ENCODE measurements around the gene SHC1. TPM values are rescaled to one million over a fixed set of nuclear protein-coding genes. Genes with fewer than 3 reads are reported as not detected.
"Not testable (repeated sequence)": the region's sequence is repeated elsewhere in the genome, so short reads cannot be mapped to it uniquely, and the experiment has no call there.

SHC1 gene
- total RNA-seq, 1 experiment from 2014 or later = 265 TPM

- no peak for DNase-seq (ENCODE audit: low spot score)
- in situ Hi-C loops (cut with HindIII; ENCODE audit: low sequenced_read_pairs) = no loop called here
These were observed 27.7 kb upstream of the SHC1 start for GRCh38 chr1:154998201-154998780.

DNA sequence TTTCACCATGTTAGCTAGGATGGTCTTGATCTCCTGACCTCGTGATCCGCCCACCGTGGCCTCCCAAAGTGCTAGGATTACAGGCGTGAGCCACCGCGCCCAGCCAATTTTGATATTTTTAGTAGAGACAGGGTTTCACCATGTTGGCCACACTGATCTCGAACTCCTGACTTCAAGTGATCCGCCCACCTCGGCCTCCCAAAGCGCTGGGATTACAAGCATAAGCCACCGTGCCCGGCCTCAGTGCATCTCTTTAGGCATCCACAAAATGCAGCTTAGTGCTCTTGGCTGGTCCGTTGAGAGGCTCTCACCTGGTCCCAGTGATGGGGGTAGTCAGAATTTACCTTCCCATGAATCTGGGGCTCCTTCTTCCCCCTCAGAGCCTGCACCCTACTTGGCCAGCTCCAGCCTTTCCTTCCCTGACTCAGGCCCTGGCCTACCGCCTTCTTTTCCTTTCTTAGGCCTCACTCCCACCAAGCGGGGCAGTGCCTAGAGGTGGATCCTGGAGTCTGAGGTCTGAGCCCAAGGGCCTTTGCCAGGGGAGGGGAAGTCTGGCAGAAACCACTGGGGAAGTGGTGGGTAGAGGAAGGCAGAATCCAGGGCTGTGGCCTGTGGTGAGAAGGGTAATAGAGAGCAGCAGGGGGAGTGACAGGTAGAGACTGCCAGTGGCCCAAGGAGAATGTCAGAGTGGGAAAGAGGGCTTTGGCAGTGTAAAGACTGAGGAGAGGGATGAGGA lies 26.6 kb upstream of the SHC1 start:
- DNase-seq (ENCODE audit: low spot score) = no peak
- in situ Hi-C loops (cut with HindIII; ENCODE audit: low sequenced_read_pairs) = no loop called here

DNA sequence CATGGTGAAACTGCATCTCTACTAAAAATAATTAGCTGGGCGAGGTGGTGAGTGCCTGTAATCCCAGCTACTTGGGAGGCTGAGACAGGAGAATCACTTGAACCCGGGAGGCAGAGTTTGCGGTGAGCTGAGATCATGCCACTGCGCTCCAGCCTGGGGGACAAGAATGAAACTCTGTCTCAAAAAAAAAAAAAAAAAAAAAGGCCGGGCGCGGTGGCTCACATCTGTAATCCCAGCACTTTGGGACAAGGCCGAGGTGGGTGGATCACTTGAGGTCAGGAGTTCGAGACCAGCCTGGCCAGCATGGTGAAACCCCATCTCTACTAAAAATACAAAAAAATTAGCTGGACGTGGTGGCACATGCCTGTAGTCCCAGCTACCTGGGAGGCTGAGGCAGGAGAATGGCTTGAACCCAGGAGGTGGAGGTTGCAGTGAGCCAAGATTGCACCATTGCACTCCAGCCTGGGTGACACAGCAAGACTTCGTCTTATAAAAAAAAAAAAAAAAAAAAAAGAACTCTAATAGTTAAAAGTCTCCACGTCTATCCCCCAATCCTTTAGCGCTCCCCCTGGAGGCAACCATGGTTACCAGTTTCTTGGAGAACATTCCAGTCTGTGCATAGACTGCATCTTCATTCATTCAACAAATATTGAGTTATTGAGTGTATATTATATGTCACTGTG lies 24.9 kb upstream of the SHC1 start:
- DNase-seq (ENCODE audit: low spot score); in situ Hi-C loops (cut with HindIII; ENCODE audit: low sequenced_read_pairs): not testable (repeated sequence)

DNA sequence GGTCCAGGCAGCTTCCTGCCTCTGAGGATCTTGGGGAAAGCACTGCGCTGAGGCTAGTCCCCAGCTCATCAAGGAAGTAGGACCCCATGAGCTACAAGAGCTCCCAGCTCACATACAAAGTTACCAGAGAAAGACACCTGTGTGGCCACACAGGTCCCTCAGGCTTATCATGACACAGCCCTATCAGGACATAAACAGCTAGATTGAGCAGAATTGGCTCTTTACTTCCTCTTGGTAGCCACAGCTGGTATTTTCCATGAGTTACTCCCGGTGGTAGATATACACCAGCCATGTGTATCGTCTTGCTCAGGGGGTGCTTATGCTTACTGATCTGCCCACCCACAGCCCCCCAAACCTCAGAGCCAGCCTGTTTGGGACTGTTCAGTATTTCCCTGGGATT lies 24.0 kb upstream of the SHC1 start:
- DNase-seq (ENCODE audit: low spot score) = no peak
- in situ Hi-C loops (cut with HindIII; ENCODE audit: low sequenced_read_pairs) = no loop called here

DNA sequence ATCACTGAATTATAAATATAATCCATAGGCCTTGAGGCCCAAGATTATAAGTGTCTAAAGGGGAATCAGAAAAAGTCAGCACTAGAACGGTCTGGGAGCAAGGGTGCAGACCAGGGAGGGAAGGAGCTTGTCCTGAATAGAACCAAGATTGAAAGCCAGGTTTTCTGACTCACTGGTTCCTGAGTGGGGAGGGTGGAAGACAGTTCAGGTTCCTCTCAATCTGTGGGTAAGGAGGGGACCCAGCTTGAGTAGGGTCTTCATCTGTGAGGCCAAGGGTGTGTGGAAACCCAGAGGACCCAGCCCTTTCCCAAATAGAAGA lies 23.7 kb upstream of the SHC1 start:
- in situ Hi-C loops (cut with HindIII; ENCODE audit: low sequenced_read_pairs) = no loop called here
- no peak for DNase-seq (ENCODE audit: low spot score)

DNA sequence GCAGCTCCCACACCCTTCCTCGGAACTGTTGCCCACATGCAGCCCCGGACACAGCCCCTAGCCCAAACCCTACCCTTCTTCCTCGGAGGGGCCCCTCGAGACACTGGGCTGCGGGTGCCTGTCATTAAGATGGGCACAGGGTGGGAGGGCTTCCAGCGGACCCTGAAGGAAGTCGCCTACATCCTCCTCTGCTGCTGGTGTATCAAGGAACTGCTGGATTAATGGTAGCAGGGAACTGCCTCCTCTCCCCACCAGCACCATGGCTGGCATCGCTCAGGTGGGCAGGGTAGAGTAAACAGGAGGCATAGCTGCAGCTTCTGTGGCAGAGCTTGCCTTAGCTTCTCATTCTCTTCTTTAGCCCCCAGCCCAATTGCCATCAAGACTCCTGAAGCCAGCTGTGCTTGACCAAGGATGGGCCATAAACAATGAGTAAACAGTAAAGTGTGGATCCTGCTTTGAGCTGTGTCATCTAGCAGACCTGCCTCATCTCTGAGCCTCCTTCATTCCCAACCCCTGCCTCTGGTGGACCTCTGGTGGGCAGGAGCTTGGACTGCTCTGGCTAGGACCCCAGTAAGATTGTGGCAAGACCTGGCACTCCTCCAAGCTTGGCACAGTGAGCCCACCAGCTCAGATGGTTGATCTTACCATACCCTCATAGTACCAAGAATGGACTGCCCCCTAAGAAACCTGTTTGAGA lies 23.2 kb upstream of the SHC1 start, which contains the start of gene LENEP:
LENEP (plus strand) TSS at position 15 of the 697 bp plus-strand sequence; CDS start at position 37, 22 bp downstream.
- DNase-seq (ENCODE audit: low spot score) = no peak
- in situ Hi-C loops (cut with HindIII; ENCODE audit: low sequenced_read_pairs) = no loop called here

DNA sequence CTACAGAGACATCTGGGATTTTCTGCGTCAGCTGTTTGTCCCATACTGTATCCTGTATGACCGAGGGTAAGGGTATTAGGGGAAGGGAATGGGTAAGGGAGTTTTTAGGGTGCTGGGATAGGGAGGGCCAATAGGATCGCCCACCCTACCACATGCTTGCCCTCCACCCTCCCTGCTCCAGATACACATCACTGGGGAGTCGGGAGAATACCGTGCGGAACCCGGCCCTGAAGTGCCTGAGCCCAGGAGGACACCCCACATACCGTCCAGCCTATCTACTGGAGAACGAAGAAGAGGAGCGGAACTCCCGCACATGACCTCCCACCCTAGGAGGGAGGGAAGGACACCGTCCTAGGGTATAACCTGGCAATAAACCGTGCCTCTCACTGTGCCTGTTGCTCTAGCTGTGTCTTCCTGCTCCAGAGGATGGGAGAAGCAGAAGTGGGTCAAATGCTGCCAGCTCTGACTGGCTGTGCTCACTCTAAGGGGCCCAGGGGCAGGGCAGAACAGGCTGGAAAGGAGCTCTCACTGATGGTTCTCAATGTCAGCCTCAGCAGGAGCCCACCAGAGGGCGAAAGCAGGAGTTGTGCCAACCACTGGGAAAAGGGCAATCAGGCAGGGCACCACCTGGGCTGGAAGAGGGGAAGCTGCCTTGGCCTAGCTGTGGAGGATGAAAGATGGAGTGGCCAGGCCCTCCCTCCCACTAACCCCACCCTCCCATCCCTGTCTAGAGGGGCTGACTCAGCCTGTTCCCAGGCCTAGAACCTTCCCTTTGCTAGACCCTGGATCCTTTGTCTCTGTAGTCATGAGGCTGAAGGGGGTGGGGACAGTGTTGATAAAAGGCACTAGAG lies 22.4 kb upstream of the SHC1 start:
- in situ Hi-C loops (cut with HindIII; ENCODE audit: low sequenced_read_pairs) = no loop called here
- DNase-seq (ENCODE audit: low spot score) = no peak

- DNase-seq (ENCODE audit: low spot score) = no peak
- in situ Hi-C loops (cut with HindIII; ENCODE audit: low sequenced_read_pairs) = no loop called here
These were observed 19.7 kb upstream of the SHC1 start for GRCh38 chr1:154990276-154990675.

GRCh38 chr1:154989195-154989860 lies 18.8 kb upstream of the SHC1 start:
- no peak for DNase-seq (ENCODE audit: low spot score)
- in situ Hi-C loops (cut with HindIII; ENCODE audit: low sequenced_read_pairs) = no loop called here

DNA sequence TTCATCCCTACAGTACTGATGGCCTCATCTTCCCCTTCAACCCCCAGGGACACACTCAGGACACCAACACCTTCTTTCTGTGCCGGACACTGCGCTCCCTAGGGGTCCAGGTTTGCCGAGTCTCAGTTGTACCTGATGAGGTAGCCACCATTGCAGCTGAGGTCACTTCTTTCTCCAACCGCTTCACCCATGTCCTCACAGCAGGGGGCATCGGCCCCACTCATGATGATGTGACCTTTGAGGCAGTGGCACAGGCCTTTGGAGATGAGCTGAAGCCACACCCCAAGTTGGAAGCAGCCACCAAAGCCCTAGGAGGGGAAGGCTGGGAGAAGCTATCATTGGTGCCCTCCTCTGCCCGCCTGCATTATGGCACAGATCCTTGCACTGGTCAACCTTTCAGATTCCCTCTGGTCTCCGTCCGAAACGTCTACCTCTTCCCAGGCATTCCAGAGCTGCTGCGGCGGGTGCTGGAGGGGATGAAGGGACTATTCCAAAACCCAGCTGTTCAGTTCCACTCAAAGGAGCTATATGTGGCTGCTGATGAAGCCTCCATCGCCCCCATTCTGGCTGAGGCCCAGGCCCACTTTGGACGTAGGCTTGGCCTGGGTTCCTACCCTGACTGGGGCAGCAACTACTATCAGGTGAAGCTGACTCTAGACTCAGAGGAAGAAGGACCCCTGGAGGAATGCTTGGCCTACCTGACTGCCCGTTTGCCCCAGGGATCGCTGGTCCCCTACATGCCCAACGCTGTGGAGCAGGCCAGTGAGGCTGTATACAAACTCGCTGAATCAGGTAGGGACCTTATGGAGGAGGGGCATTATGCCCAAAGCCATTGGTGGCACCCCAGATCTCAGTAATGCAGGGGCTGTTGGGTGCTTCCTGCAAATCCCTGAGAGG lies 17.8 kb upstream of the SHC1 start:
- DNase-seq (ENCODE audit: low spot score) = no peak
- in situ Hi-C loops (cut with HindIII; ENCODE audit: low sequenced_read_pairs) = no loop called here

DNA sequence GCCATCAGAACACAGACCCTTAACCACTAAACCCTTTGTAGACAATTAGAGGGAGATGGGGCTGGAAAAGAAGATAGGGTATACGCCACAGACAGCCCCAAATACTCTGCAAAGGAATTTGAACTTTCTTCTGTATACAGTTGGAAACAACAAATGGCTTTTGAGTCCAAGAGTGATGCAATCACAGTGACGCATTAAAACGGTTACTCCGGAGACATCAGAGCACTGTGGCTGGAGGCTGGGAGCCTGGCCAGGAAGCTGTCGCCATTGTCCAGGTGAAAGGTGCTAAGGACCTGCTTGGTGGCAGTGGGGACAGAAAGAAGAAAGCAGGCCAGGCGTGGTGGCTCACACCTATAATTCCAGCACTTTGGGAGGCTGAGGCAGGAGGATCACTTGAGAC lies 16.8 kb upstream of the SHC1 start:
- DNase-seq (ENCODE audit: low spot score) = no peak
- in situ Hi-C loops (cut with HindIII; ENCODE audit: low sequenced_read_pairs) = no loop called here

GRCh38 chr1:154986736-154987135 lies 16.2 kb upstream of the SHC1 start:
- in situ Hi-C loops (cut with HindIII; ENCODE audit: low sequenced_read_pairs); DNase-seq (ENCODE audit: low spot score): not testable (repeated sequence)

GRCh38 chr1:154983776-154984466 lies 13.4 kb upstream of the SHC1 start:
- no peak for DNase-seq (ENCODE audit: low spot score)
- in situ Hi-C loops (cut with HindIII; ENCODE audit: low sequenced_read_pairs) = no loop called here

DNA sequence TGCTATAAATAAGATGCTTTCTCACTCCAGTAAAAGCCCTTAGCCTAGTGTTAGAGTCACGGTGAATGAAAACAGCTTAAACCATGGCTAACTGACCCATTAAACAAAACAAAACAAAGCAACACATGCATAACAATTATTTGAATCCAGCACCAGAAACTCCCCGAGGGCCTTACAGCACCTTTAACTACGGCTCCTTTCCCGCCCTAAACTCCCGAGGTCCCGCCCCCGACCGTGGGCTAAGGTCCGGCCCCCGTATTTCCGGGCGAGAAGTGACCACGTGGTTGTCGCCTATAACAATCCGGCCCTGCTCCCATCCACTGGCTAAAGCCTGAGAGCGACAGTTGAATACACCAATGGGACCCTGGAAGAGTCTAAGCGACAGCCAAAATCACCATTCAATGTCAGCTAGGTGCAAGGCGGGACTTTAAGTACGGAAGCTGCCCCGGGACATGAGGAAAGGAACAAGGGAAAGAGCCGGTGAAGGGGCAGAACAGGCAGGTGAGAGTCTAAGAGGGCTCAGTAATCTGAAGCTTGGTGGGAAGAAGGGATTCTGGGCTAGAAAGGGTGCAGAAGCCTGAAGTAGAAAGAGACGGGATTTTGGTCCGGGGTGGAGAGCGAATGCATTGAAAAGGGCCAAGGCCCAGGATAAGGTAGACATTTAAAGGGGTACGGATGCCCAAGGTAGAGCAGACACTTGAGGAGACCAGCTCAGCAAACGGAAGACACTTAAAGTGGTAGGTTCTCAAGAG lies 12.5 kb upstream of the SHC1 start, which contains the start of gene FLAD1:
FLAD1 (plus strand) TSS at position 448 of the 752 bp plus-strand sequence. CDS start 351 bp downstream, outside the sequence.
- in situ Hi-C loops (cut with HindIII; ENCODE audit: low sequenced_read_pairs) = no loop called here
- peak; percentile 99 for DNase-seq (ENCODE audit: low spot score)

GRCh38 chr1:154982341-154982740 lies 11.8 kb upstream of the SHC1 start:
- no peak for DNase-seq (ENCODE audit: low spot score)
- in situ Hi-C loops (cut with HindIII; ENCODE audit: low sequenced_read_pairs) = no loop called here

GRCh38 chr1:154978360-154978759 lies 7.8 kb upstream of the SHC1 start:
- no peak for DNase-seq (ENCODE audit: low spot score)
- in situ Hi-C loops (cut with HindIII; ENCODE audit: low sequenced_read_pairs) = no loop called here
